Measurements from ENCODE around the gene SPIN2A. TPM values are rescaled to one million over a fixed set of nuclear protein-coding genes. Genes with fewer than 3 reads are reported as not detected.
"Not testable (repeated sequence)": the region's sequence is repeated elsewhere in the genome, so short reads cannot be mapped to it uniquely, and the experiment has no call there.

SPIN2A gene
- total RNA-seq (2021) (3.4 and 3.7 TPM in 2 replicates), Bru-seq, nascent RNA (percentile 46 among the genes with signal in this experiment), BruChase-seq, experiment 1, labeled RNA remaining after a 2-hour chase (percentile 51 among the genes with signal in this experiment), BruChase-seq, experiment 2, labeled RNA remaining after a 6-hour chase (percentile 44 among the genes with signal in this experiment)
- long read RNA-seq, partial matches to known transcripts, result 1 of 6 reads
- long read RNA-seq, other reads (novel, unspliced or antisense), result 2 of 6 reads

DNA sequence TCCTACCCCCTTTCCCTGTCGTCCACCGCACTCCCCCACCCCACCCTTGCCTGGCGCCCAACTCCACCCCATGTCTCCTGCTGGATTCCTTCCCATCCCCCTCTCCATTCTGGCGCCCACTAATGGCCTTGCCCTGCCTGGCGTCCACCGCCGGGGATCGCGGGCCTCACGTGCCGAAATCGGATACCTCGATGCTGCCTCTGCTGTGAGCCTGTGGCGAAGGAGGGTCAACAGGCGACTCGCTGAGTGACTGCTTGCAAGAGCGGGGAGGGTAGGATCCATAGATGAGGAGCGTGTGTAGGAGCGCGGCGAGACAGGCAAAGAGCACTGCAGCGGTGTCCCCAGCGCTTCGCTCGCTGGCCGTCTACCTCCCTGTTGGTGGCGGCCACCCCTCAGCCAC lies at the start of gene SPIN2A:
TSS of gene SPIN2A (minus strand) at position 325 of the 400 bp plus-strand sequence. CDS start 800 bp downstream, outside the sequence.
- DNase-seq (ENCODE audit: low spot score), result peak; percentile 11
- BruUV-seq (replicated peaks); intact Hi-C loops (cut with micrococcal nuclease; ENCODE audit: unreplicated experiment): not testable (repeated sequence)

DNA sequence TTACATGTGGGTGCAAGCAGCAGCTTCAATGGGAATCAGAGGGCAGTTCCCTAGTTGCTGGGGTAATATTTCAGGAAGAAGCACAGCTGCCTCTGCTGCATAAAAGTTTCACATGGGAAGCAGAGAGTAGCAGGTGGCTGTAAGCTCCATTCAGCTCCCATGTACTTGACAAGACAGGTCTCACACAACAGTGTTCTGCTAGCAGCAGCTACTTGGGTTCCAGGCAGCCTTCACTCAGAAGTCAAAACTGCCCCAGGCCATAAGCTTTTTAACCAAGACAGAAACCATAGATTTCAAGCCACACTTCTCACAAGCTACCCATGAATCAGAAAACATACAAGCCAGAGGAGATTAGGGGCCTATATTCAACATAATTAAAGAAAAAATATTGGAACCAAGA lies 41.4 kb upstream of the SPIN2A start:
- POLR2A ChIA-PET (ENCODE audit: low non-redundant PET), result no interaction called here
- H3K27me3 ChIP-seq (replicated peaks; ENCODE audit: insufficient read depth, low read depth, low read length, poor library complexity), result no peaks in the 10 kb centered on the region
- CTCF ChIA-PET, result no interaction called here

More for the DNA sequence above, at the start of gene SPIN2A:
- POLR2A ChIA-PET (ENCODE audit: low non-redundant PET); H3K4me1 ChIP-seq (ENCODE audit: insufficient read depth, low read length, poor library complexity, severe bottlenecking); H3K27ac ChIP-seq (ENCODE audit: low read depth, low read length, poor library complexity, severe bottlenecking); H3K36me3 ChIP-seq (ENCODE audit: insufficient read depth, low read length, poor library complexity, severe bottlenecking); H3K9me3 ChIP-seq (ENCODE audit: low read depth, low read length, poor library complexity, severe bottlenecking); H3K27me3 ChIP-seq (replicated peaks; ENCODE audit: insufficient read depth, low read depth, low read length, poor library complexity); CTCF ChIA-PET: not testable (repeated sequence)
- H3K4me3 ChIP-seq (ENCODE audit: low read depth, low read length, poor library complexity, severe bottlenecking), result peak within 1 kb of the TSS; percentile 31

DNA sequence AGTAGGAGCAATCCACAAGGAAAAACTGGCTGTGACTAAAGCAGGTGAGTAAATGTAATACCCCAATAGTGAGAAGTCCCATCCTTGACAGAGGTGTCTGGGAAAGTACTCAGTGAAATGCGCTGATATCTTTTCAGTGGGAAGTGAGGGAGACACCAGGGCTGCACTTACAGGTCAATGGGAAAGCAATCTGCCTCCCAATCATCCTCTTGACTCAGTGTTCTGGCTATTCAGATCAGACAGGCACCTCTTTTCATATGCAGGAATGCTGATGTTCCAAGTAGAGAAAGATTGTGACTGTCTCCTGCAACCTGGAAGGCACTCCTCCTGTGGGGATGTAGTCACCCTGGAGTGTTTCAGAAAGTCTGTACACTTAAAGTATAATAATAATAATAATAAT lies 39.9 kb upstream of the SPIN2A start:
- POLR2A ChIA-PET (ENCODE audit: low non-redundant PET), result no interaction called here
- no peak for DNase-seq (ENCODE audit: low spot score)

More for the DNA sequence above, 41.4 kb upstream of the SPIN2A start:
- Histone ChIP-seq H3K9me3 (ENCODE audit: low read depth, low read length, poor library complexity, severe bottlenecking) (no peaks in the 10 kb centered on the region), H3K36me3 (ENCODE audit: insufficient read depth, low read length, poor library complexity, severe bottlenecking) (no peaks in the 10 kb centered on the region), H3K4me1 (ENCODE audit: insufficient read depth, low read length, poor library complexity, severe bottlenecking) (no peaks in the 10 kb centered on the region), H3K4me3 (ENCODE audit: low read depth, low read length, poor library complexity, severe bottlenecking) (no peak overlapping the region), H3K27ac (ENCODE audit: low read depth, low read length, poor library complexity, severe bottlenecking) (no peak overlapping the region)
- TF ChIP-seq EZH2 (IDR thresholded peaks at IDR 0.05; ENCODE audit: borderline replicate concordance, low read depth, low read length, poor library complexity, severe bottlenecking), result no peak
- TF ChIP-seq, protein P1, sequence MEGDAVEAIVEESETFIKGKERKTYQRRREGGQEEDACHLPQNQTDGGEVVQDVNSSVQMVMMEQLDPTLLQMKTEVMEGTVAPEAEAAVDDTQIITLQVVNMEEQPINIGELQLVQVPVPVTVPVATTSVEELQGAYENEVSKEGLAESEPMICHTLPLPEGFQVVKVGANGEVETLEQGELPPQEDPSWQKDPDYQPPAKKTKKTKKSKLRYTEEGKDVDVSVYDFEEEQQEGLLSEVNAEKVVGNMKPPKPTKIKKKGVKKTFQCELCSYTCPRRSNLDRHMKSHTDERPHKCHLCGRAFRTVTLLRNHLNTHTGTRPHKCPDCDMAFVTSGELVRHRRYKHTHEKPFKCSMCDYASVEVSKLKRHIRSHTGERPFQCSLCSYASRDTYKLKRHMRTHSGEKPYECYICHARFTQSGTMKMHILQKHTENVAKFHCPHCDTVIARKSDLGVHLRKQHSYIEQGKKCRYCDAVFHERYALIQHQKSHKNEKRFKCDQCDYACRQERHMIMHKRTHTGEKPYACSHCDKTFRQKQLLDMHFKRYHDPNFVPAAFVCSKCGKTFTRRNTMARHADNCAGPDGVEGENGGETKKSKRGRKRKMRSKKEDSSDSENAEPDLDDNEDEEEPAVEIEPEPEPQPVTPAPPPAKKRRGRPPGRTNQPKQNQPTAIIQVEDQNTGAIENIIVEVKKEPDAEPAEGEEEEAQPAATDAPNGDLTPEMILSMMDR (conservative IDR thresholded peaks at IDR 0.05; ENCODE audit: low read depth, low read length), result no peak
- no peak for DNase-seq (ENCODE audit: low spot score)
- intact Hi-C loops (cut with micrococcal nuclease; ENCODE audit: unreplicated experiment), result no loop called here
- no TSS peak for BruUV-seq (replicated peaks)

More for the DNA sequence above, 39.9 kb upstream of the SPIN2A start:
- TF ChIP-seq, protein P1 (conservative IDR thresholded peaks at IDR 0.05; ENCODE audit: low read depth, low read length), result no peak
- no peak for TF ChIP-seq EZH2 (IDR thresholded peaks at IDR 0.05; ENCODE audit: borderline replicate concordance, low read depth, low read length, poor library complexity, severe bottlenecking)
- H3K9me3 ChIP-seq (ENCODE audit: low read depth, low read length, poor library complexity, severe bottlenecking), result no peaks in the 10 kb centered on the region
- no peak overlapping the region for H3K4me3 ChIP-seq (ENCODE audit: low read depth, low read length, poor library complexity, severe bottlenecking)
- no peaks in the 10 kb centered on the region for H3K36me3 ChIP-seq (ENCODE audit: insufficient read depth, low read length, poor library complexity, severe bottlenecking)
- H3K27me3 ChIP-seq (replicated peaks; ENCODE audit: insufficient read depth, low read depth, low read length, poor library complexity), result no peaks in the 10 kb centered on the region
- no TSS peak for BruUV-seq (replicated peaks)
- intact Hi-C loops (cut with micrococcal nuclease; ENCODE audit: unreplicated experiment), result no loop called here
- H3K27ac ChIP-seq (ENCODE audit: low read depth, low read length, poor library complexity, severe bottlenecking), result no peak overlapping the region
- H3K4me1 ChIP-seq (ENCODE audit: insufficient read depth, low read length, poor library complexity, severe bottlenecking), result no peaks in the 10 kb centered on the region
- CTCF ChIA-PET, result no interaction called here

All from A673 (cell line).